ENCODE measurements around the gene ANKRD55. TPM values are rescaled to one million over a fixed set of nuclear protein-coding genes. Genes with fewer than 3 reads are reported as not detected.

The ANKRD55 gene
- total and polyA plus RNA-seq, 9 of the 15 experiments (the other 6 are each of a cell fraction or from before 2014, with no cell fraction given) = 3.4 to 10.6 (median 6.5) TPM

DNA sequence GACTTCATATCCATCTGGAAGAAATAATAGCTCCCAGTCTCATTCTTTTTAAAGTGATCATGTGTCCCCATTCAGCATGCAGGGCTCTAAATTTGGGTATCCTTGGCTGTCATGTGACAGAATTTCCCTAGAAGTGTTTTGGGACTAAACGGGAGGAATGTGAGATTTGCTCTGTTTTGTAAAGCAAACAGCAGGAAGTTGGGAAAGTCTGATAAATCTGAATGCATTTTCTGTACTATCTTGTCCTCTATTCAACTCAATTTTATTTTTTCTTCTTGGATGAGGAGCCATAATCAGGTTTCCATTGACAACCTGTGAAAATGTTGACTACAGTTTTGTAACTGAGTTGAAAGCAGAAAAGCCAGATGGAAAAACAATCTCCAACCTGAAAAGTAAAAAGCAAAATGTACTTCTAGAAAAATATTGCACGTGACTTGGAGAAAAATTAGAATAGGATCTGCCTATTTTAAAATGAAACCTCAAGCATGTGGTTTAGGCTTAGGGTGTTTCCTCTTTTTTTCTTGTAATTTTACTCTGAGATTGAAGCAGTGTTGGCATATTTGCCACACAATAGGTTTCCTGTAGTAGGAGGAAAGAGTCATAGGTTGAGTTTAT, 162.2 kb downstream of the ANKRD55 start:
- no TSS peak for BruUV-seq (replicated peaks)
- CTCF ChIA-PET (ENCODE audit: low intra/inter-chr PET ratio) = no interaction called here

More for the DNA sequence above, 162.2 kb downstream of the ANKRD55 start:
- H3K4me1 ChIP-seq (replicated peaks in 1 of 2; ENCODE audit: control insufficient read depth in 2 of 2, insufficient read depth in 2 of 2, low read length in 2 of 2) = peaks cover 0 to 6% of the 10 kb centered on the region in 2 experiments; a peak in 2 of 5 replicates
- no peaks in the 10 kb centered on the region for H3K9me1 ChIP-seq (ENCODE audit: control insufficient read depth, insufficient read depth, low read length)
- in situ Hi-C loops (cut with MboI) (loop anchor here (10.0 kb wide), 1 partner anchor 136 kb away; no protein-coding TSS in a partner anchor), intact Hi-C loops (cut with micrococcal nuclease) (no loop called here)
- no peaks in the 10 kb centered on the region for H3K27me3 ChIP-seq (ENCODE audit: control insufficient read depth in 2 of 2, insufficient read depth in 2 of 2, low read length in 2 of 2)
- no peaks in the 10 kb centered on the region for H3K79me2 ChIP-seq (ENCODE audit: control insufficient read depth, insufficient read depth, low read length)
- POLR2A ChIA-PET = interaction anchor here (0.8 to 0.9 kb wide), 2 partner anchors 9 to 146 kb away, joined by 3 read pairs; no protein-coding TSS in a partner anchor
- ATAC-seq (no peak), DNase-seq (ENCODE audit: extremely low read depth in 1 of 4, low spot score in 3 of 4) (no peak), FAIRE-seq (no peak)
- no peak overlapping the region for H3K4me3 ChIP-seq
- H3K4me2 ChIP-seq (ENCODE audit: insufficient read depth, low read length) = no peak overlapping the region
- 12% methylated on average over 2 of the region's 2 CpGs for WGBS (ENCODE audit: insufficient coverage, low coverage, missing lambda C conversion rate)
- H4K20me1 ChIP-seq (replicated peaks; ENCODE audit: control insufficient read depth, insufficient read depth, low read length) = no peaks in the 10 kb centered on the region
- H3K9me3 ChIP-seq (replicated peaks; ENCODE audit: control insufficient read depth, insufficient read depth, low read depth, low read length) = no peaks in the 10 kb centered on the region
- H3K27ac ChIP-seq (ENCODE audit: extremely low read depth, low read depth, low read length) = no peak overlapping the region
- no peak overlapping the region for H3K9ac ChIP-seq (ENCODE audit: insufficient read depth in 1 of 2, low read depth in 2 of 2, low read length in 2 of 2)
- no peak overlapping the region for H2AFZ ChIP-seq (ENCODE audit: low read depth, low read length)
- no peaks in the 10 kb centered on the region for H3K36me3 ChIP-seq (ENCODE audit: control insufficient read depth, insufficient read depth, low read length)
- TF ChIP-seq, protein P1, sequence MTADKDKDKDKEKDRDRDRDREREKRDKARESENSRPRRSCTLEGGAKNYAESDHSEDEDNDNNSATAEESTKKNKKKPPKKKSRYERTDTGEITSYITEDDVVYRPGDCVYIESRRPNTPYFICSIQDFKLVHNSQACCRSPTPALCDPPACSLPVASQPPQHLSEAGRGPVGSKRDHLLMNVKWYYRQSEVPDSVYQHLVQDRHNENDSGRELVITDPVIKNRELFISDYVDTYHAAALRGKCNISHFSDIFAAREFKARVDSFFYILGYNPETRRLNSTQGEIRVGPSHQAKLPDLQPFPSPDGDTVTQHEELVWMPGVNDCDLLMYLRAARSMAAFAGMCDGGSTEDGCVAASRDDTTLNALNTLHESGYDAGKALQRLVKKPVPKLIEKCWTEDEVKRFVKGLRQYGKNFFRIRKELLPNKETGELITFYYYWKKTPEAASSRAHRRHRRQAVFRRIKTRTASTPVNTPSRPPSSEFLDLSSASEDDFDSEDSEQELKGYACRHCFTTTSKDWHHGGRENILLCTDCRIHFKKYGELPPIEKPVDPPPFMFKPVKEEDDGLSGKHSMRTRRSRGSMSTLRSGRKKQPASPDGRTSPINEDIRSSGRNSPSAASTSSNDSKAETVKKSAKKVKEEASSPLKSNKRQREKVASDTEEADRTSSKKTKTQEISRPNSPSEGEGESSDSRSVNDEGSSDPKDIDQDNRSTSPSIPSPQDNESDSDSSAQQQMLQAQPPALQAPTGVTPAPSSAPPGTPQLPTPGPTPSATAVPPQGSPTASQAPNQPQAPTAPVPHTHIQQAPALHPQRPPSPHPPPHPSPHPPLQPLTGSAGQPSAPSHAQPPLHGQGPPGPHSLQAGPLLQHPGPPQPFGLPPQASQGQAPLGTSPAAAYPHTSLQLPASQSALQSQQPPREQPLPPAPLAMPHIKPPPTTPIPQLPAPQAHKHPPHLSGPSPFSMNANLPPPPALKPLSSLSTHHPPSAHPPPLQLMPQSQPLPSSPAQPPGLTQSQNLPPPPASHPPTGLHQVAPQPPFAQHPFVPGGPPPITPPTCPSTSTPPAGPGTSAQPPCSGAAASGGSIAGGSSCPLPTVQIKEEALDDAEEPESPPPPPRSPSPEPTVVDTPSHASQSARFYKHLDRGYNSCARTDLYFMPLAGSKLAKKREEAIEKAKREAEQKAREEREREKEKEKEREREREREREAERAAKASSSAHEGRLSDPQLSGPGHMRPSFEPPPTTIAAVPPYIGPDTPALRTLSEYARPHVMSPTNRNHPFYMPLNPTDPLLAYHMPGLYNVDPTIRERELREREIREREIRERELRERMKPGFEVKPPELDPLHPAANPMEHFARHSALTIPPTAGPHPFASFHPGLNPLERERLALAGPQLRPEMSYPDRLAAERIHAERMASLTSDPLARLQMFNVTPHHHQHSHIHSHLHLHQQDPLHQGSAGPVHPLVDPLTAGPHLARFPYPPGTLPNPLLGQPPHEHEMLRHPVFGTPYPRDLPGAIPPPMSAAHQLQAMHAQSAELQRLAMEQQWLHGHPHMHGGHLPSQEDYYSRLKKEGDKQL (CRISPR knock-in tag; IDR thresholded peaks at IDR 0.05; ENCODE audit: borderline replicate concordance) = no peak
- TF ChIP-seq MYBL2 (IDR thresholded peaks at IDR 0.05; ENCODE audit: low read depth) (no peak), MYBL2 (CRISPR knock-in tag; IDR thresholded peaks at IDR 0.05; ENCODE audit: borderline replicate concordance) (no peak), TFE3 (CRISPR knock-in tag; IDR thresholded peaks at IDR 0.05) (peak; percentile 45)

Data from K562 (cell line).